Body of pancreas (tissue), 4 donors: Measurements from ENCODE around the gene TMCC2. TPM values are rescaled to one million over a fixed set of nuclear protein-coding genes. Genes with fewer than 3 reads are reported as not detected.

Experiments used
- ATAC-seq: fragments of 150-250 bp; one replicate; pipeline ENCODE4 v1.9.1; 2016
- DNase-seq, 4 donors: peaks; one replicate each; pipeline ENCODE4 v3.0.0-alpha.2; 2019
- H3K27ac ChIP-seq, 4 donors: fragments of 200-600 bp; sonication (generic); 1 replicate in 3 of 4; 2 replicates in 1 of 4; pipeline versions ENCODE4 v1.5.1 to v1.6.1; 2016 to 2019; ENCODE audit warnings: mild to moderate bottlenecking in 1 of 4, mixed read lengths in 1 of 4, moderate library complexity in 1 of 4
- H3K27me3 ChIP-seq, 2 donors: fragments of 200-600 bp; sonication (generic); one replicate each; pipeline ENCODE4 v1.6.0; 2016; ENCODE audit warnings: mild to moderate bottlenecking in 1 of 2
- H3K36me3 ChIP-seq, 2 donors: fragments of 200-600 bp; sonication (generic); replicated peaks in 1 of 2; 2 replicates each; pipeline ENCODE4 v1.5.1; 2016; ENCODE audit warnings: low read depth in 2 of 2; ENCODE audit not compliant: insufficient read depth in 1 of 2
- H3K4me1 ChIP-seq: fragments of 200-600 bp; sonication (generic); one replicate; pipeline ENCODE4 v1.6.0; 2016
- H3K4me3 ChIP-seq, 2 donors: fragments of 200-600 bp; sonication (generic); 1 replicate in 1 of 2; 2 replicates in 1 of 2; pipeline ENCODE4 v1.5.1; 2016 to 2019
- H3K9me3 ChIP-seq, 3 donors: fragments of 200-600 bp; sonication (generic); 1 replicate in 2 of 3; 2 replicates in 1 of 3; pipeline ENCODE4 v1.5.1; 2016
- CTCF ChIP-seq, 7 experiments: fragments of 450-650 bp in 4 of 7; fragments of 200-600 bp in 3 of 7; sonication (generic) in 3 of 7; IDR thresholded peaks; one replicate each; pipeline ENCODE4 v1.5.1; 2016 to 2019; ENCODE audit warnings: antibody characterized with exemption in 7 of 7
- POLR2A ChIP-seq, 3 donors: fragments of 450-650 bp; IDR thresholded peaks; one replicate each; pipeline ENCODE4 v1.6.1; 2016; ENCODE audit warnings: antibody characterized with exemption in 3 of 3, mild to moderate bottlenecking in 2 of 3
- WGBS, 2 donors: methylation state at CpG; one replicate each; pipeline ENCODE4 v1.1.5; 2017; 5-methylcytosine and 5-hydroxymethylcytosine counted together
- intact Hi-C: fragments of 100-400 bp; cut with DNase I; formaldehyde crosslinking; loops from one replicate; pipeline ENCODE4 v1.15.1; 2023
- total RNA-seq, 2 donors: library from RNA; depleted of rRNA; stranded (reverse); fragments of >200 nt; gene quantifications; one replicate each; pipeline ENCODE4 v1.1.0, GENCODE V29; 2016

The TMCC2 gene
- total RNA-seq, 2 donors from 2014 or later, result 1.3 to 1.6 TPM

- H3K4me3 ChIP-seq, result no peak overlapping the region
- ATAC-seq (no peak), DNase-seq (no peak)
- no peaks in the 10 kb centered on the region for H3K36me3 ChIP-seq
- H3K27ac ChIP-seq, result peak overlapping the region in 1 of 4 donors; percentile 18
- H3K9me3 ChIP-seq, result no peaks in the 10 kb centered on the region
- intact Hi-C loops, result no loop called here
- H3K27me3 ChIP-seq, result no peaks in the 10 kb centered on the region
- TF ChIP-seq CTCF (IDR thresholded peaks at IDR 0.05) (no peak), POLR2A (IDR thresholded peaks at IDR 0.05) (no peak)
- H3K4me1 ChIP-seq, result peaks cover 15% of the 10 kb centered on the region
- WGBS, 2 donors, result 87 to 96% methylated on average over 3 of the region's 3 CpGs
Measured at GRCh38 chr1:205287076-205287475, 59.3 kb downstream of the TMCC2 start.

- ATAC-seq (peak; percentile 15), DNase-seq (peak in 1 of 4 donors; percentile 76)
- Histone ChIP-seq H3K9me3 (no peaks in the 10 kb centered on the region), H3K27ac (peak overlapping the region in 1 of 4 donors; percentile 18), H3K27me3 (no peaks in the 10 kb centered on the region), H3K4me3 (no peak overlapping the region), H3K36me3 (no peaks in the 10 kb centered on the region), H3K4me1 (peaks cover 15% of the 10 kb centered on the region)
- no peak for TF ChIP-seq CTCF (IDR thresholded peaks at IDR 0.05)
- no peak for TF ChIP-seq POLR2A (IDR thresholded peaks at IDR 0.05)
- 64 to 79% methylated on average over 8 of the region's 8 CpGs for WGBS, 2 donors
- intact Hi-C loops, result no loop called here
Measured at GRCh38 chr1:205287767-205288559, 60.2 kb downstream of the TMCC2 start.

GRCh38 chr1:205291596-205291995 lies 63.9 kb downstream of the TMCC2 start:
- WGBS, 2 donors, result 88 to 92% methylated on average over 6 of the region's 6 CpGs
- intact Hi-C loops, result no loop called here
- Histone ChIP-seq H3K27me3 (no peaks in the 10 kb centered on the region), H3K36me3 (no peaks in the 10 kb centered on the region), H3K27ac (no peak overlapping the region), H3K4me3 (no peak overlapping the region), H3K4me1 (peaks cover 16% of the 10 kb centered on the region), H3K9me3 (no peaks in the 10 kb centered on the region)
- TF ChIP-seq POLR2A (IDR thresholded peaks at IDR 0.05) (no peak), CTCF (IDR thresholded peaks at IDR 0.05) (no peak)
- DNase-seq (no peak), ATAC-seq (no peak)

GRCh38 chr1:205293350-205294074 lies 65.8 kb downstream of the TMCC2 start:
- ATAC-seq, result no peak
- H3K9me3 ChIP-seq, result no peaks in the 10 kb centered on the region
- no peak for DNase-seq
- TF ChIP-seq CTCF (IDR thresholded peaks at IDR 0.05) (no peak), POLR2A (IDR thresholded peaks at IDR 0.05) (no peak)
- H3K4me1 ChIP-seq, result peaks cover 16% of the 10 kb centered on the region
- H3K27me3 ChIP-seq, result no peaks in the 10 kb centered on the region
- WGBS, 2 donors, result 93 to 98% methylated on average over 8 to 10 of the region's 10 CpGs
- intact Hi-C loops, result no loop called here
- no peaks in the 10 kb centered on the region for H3K36me3 ChIP-seq
- H3K4me3 ChIP-seq, result no peak overlapping the region
- H3K27ac ChIP-seq, result peak overlapping the region in 3 of 4 donors; percentile 25 to 68 (median 68)
